Ascending aorta (tissue), 2 donors: ENCODE results near the gene NFIA. TPM values are rescaled to one million over a fixed set of nuclear protein-coding genes. Genes with fewer than 3 reads are reported as not detected.

Experiments
- DNase-seq, 2 donors: peaks; one replicate each; pipeline ENCODE4 v3.0.0-alpha.2; 2019; ENCODE audit warnings: low spot score in 2 of 2
- H3K27ac ChIP-seq, 2 donors: fragments of 200-600 bp; sonication (generic); one replicate each; pipeline ENCODE4 v1.5.1; 2016 to 2017; ENCODE audit warnings: mild to moderate bottlenecking in 1 of 2
- H3K27me3 ChIP-seq: fragments of 200-600 bp; sonication (generic); one replicate; pipeline ENCODE4 v1.5.1; 2017
- H3K36me3 ChIP-seq, 2 donors: fragments of 200-600 bp; sonication (generic); one replicate each; pipeline ENCODE4 v1.5.1; 2016
- H3K4me1 ChIP-seq, 2 donors: fragments of 200-600 bp; sonication (generic); one replicate each; pipeline ENCODE4 v1.5.1; 2016 to 2017; ENCODE audit warnings: mild to moderate bottlenecking in 1 of 2
- H3K4me3 ChIP-seq, 2 donors: fragments of 200-600 bp; sonication (generic); one replicate each; pipeline ENCODE4 v1.5.1; 2016 to 2017; ENCODE audit warnings: mild to moderate bottlenecking in 1 of 2
- H3K9me3 ChIP-seq, 2 donors: fragments of 200-600 bp; sonication (generic); one replicate each; pipeline ENCODE4 v1.5.1; 2016
- intact Hi-C: fragments of 100-400 bp; cut with DNase I; formaldehyde crosslinking; loops from one replicate; pipeline ENCODE4 v1.15.1; 2023
- total RNA-seq: library from RNA; depleted of rRNA; stranded (reverse); fragments of >200 nt; gene quantifications from one replicate; pipeline ENCODE4 v1.1.0, GENCODE V29; 2016
- TF ChIP-seq, protein P1 (sequence below), 3 experiments: fragments of 200-600 bp in 2 of 3; fragments of 450-650 bp in 1 of 3; sonication (generic) in 2 of 3; IDR thresholded peaks; one replicate each; pipeline ENCODE4 v1.5.1; 2016 to 2019; ENCODE audit warnings: antibody characterized with exemption in 3 of 3, mild to moderate bottlenecking in 1 of 3, moderate library complexity in 1 of 3

NFIA gene
- total RNA-seq, 1 donor from 2014 or later, result 52.0 TPM

- H3K27ac ChIP-seq, result peak overlapping the region; percentile 30 to 61
- intact Hi-C loops, result no loop called here
- TF ChIP-seq, protein P1, sequence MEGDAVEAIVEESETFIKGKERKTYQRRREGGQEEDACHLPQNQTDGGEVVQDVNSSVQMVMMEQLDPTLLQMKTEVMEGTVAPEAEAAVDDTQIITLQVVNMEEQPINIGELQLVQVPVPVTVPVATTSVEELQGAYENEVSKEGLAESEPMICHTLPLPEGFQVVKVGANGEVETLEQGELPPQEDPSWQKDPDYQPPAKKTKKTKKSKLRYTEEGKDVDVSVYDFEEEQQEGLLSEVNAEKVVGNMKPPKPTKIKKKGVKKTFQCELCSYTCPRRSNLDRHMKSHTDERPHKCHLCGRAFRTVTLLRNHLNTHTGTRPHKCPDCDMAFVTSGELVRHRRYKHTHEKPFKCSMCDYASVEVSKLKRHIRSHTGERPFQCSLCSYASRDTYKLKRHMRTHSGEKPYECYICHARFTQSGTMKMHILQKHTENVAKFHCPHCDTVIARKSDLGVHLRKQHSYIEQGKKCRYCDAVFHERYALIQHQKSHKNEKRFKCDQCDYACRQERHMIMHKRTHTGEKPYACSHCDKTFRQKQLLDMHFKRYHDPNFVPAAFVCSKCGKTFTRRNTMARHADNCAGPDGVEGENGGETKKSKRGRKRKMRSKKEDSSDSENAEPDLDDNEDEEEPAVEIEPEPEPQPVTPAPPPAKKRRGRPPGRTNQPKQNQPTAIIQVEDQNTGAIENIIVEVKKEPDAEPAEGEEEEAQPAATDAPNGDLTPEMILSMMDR (IDR thresholded peaks at IDR 0.05), result no peak
Measured at GRCh38 chr1:61397935-61398334, 315.6 kb downstream of the NFIA start.

GRCh38 chr1:61399199-61399598 is 316.8 kb downstream of the NFIA start:
- intact Hi-C loops, result no loop called here
- Histone ChIP-seq H3K4me1 (peaks cover 0 to 27% of the 10 kb centered on the region in 2 donors), H3K27ac (peak overlapping the region; percentile 54 to 61), H3K27me3 (no peaks in the 10 kb centered on the region), H3K4me3 (no peak overlapping the region), H3K9me3 (no peaks in the 10 kb centered on the region), H3K36me3 (no peaks in the 10 kb centered on the region)
- TF ChIP-seq, protein P1 (IDR thresholded peaks at IDR 0.05), result no peak
- no peak for DNase-seq

More at GRCh38 chr1:61397935-61398334, 315.6 kb downstream of the NFIA start:
- Histone ChIP-seq H3K4me3 (no peak overlapping the region), H3K36me3 (no peaks in the 10 kb centered on the region), H3K9me3 (no peaks in the 10 kb centered on the region), H3K4me1 (peaks cover 0 to 18% of the 10 kb centered on the region in 2 donors), H3K27me3 (no peaks in the 10 kb centered on the region)
- DNase-seq, result no peak

GRCh38 chr1:61400131-61400770 is 317.9 kb downstream of the NFIA start:
- DNase-seq, result no peak
- Histone ChIP-seq H3K27ac (peak overlapping the region; percentile 54 to 61), H3K27me3 (no peaks in the 10 kb centered on the region), H3K36me3 (no peaks in the 10 kb centered on the region), H3K4me3 (peak overlapping the region in 1 of 2 donors; percentile 6), H3K4me1 (peaks cover 0 to 32% of the 10 kb centered on the region in 2 donors), H3K9me3 (no peaks in the 10 kb centered on the region)
- TF ChIP-seq, protein P1 (IDR thresholded peaks at IDR 0.05), result no peak
- intact Hi-C loops, result no loop called here

DNA sequence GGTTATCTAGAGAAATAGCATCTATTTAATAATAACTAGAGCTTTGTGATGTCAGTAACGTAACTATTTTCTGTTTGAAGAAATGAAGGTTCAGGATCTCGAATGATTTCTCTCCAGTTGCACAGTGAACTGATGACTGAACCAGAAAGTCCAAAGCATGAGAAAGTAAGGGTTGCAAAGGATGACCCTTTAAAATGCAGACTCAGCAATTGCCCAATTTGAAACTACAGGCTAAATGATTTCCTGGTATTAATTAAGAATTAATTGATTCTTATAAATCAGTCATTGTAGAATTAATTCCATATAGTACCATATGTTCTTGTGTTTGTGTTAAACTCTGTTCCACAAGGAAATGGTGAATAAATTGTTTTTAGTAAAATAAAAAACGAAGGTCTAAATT is 318.6 kb downstream of the NFIA start:
- Histone ChIP-seq H3K27me3 (no peaks in the 10 kb centered on the region), H3K4me3 (no peak overlapping the region), H3K9me3 (no peaks in the 10 kb centered on the region), H3K4me1 (peaks cover 0 to 32% of the 10 kb centered on the region in 2 donors), H3K36me3 (no peaks in the 10 kb centered on the region), H3K27ac (no peak overlapping the region)
- DNase-seq, result no peak
- TF ChIP-seq, protein P1 (IDR thresholded peaks at IDR 0.05), result no peak
- intact Hi-C loops, result no loop called here

- DNase-seq, result no peak
- H3K27ac ChIP-seq, result peak overlapping the region; percentile 48 to 66
- intact Hi-C loops, result no loop called here
Measured at GRCh38 chr1:61403679-61404596, 321.6 kb downstream of the NFIA start.

More at GRCh38 chr1:61403679-61404596, 321.6 kb downstream of the NFIA start:
- H3K4me3 ChIP-seq, result peak overlapping the region; percentile 1 to 11
- H3K9me3 ChIP-seq, result no peaks in the 10 kb centered on the region
- H3K27me3 ChIP-seq, result no peaks in the 10 kb centered on the region
- peaks cover 18 to 27% of the 10 kb centered on the region in 2 donors for H3K36me3 ChIP-seq
- TF ChIP-seq, protein P1 (IDR thresholded peaks at IDR 0.05), result no peak
- H3K4me1 ChIP-seq, result peaks cover 0 to 21% of the 10 kb centered on the region in 2 donors
